Upper lobe of left lung (tissue), 4 donors: Measurements from ENCODE around the gene TBX20.

ENCODE experiments used
- EP300 ChIP-seq, 4 donors: sonication (generic); formaldehyde crosslinking; IDR thresholded peaks; one replicate each; pipeline ENCODE4 v1.5.1; 2017; ENCODE audit warnings: antibody characterized with exemption in 4 of 4, control low read depth in 2 of 4
- POLR2A ChIP-seq, 4 donors: fragments of 450-650 bp; IDR thresholded peaks; one replicate each; pipeline ENCODE4 v1.5.1; 2016 to 2017; ENCODE audit warnings: antibody characterized with exemption in 4 of 4, mild to moderate bottlenecking in 2 of 4
- TF ChIP-seq, protein P1 (sequence below), 6 experiments: fragments of 450-650 bp in 4 of 6; fragments of 200-600 bp in 2 of 6; sonication (generic) in 2 of 6; IDR thresholded peaks; one replicate each; pipeline ENCODE4 v1.5.1; 2016 to 2019; ENCODE audit warnings: antibody characterized with exemption in 6 of 6

DNA sequence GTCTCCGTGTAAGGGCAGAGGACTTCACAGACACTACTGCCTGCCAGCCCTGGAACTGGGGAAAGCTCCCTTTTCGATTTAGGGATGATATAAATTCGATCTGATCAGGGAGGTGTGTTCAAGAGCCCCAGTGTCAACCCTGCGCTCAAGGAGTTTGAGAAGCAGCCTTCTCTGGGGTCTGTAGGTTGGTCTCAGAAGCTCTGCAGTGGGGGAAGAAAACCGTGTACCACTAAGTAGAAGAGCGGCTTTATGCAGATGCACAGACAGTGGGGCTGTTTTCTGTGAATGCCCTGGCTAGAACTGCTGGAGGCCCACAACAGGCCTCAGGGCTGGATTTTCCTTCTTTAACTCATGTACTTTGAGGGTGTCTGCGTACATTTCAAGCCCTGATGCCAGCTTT lies 6.3 kb upstream of the TBX20 start:
- TF ChIP-seq, protein P1, sequence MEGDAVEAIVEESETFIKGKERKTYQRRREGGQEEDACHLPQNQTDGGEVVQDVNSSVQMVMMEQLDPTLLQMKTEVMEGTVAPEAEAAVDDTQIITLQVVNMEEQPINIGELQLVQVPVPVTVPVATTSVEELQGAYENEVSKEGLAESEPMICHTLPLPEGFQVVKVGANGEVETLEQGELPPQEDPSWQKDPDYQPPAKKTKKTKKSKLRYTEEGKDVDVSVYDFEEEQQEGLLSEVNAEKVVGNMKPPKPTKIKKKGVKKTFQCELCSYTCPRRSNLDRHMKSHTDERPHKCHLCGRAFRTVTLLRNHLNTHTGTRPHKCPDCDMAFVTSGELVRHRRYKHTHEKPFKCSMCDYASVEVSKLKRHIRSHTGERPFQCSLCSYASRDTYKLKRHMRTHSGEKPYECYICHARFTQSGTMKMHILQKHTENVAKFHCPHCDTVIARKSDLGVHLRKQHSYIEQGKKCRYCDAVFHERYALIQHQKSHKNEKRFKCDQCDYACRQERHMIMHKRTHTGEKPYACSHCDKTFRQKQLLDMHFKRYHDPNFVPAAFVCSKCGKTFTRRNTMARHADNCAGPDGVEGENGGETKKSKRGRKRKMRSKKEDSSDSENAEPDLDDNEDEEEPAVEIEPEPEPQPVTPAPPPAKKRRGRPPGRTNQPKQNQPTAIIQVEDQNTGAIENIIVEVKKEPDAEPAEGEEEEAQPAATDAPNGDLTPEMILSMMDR (IDR thresholded peaks at IDR 0.05) = no peak
- TF ChIP-seq EP300 (IDR thresholded peaks at IDR 0.05) (no peak), POLR2A (IDR thresholded peaks at IDR 0.05) (no peak)
